Measurements from ENCODE around the gene NSMCE3.

NSMCE3 gene

GRCh38 chr15:29269485-29270168, at the start of gene NSMCE3:
Gene NSMCE3, minus strand, starts transcription at chr15:29269822. Its CDS starts 117 bp downstream, at chr15:29269705.
- DNase-seq (ENCODE audit: low read depth, low spot score), result peak; percentile 52

GRCh38 chr15:29316422-29316821, 46.8 kb upstream of the NSMCE3 start:
- no peak for DNase-seq (ENCODE audit: low read depth, low spot score)

- DNase-seq (ENCODE audit: low read depth, low spot score), result no peak
Observed at GRCh38 chr15:29312387-29312786, 42.8 kb upstream of the NSMCE3 start.

- DNase-seq (ENCODE audit: low read depth, low spot score), result no peak
Observed at GRCh38 chr15:29311696-29312095, 42.1 kb upstream of the NSMCE3 start.

- DNase-seq (ENCODE audit: low read depth, low spot score), result no peak
Observed at GRCh38 chr15:29309139-29309538, 39.5 kb upstream of the NSMCE3 start.

GRCh38 chr15:29308299-29308698, 38.7 kb upstream of the NSMCE3 start:
- no peak for DNase-seq (ENCODE audit: low read depth, low spot score)

- no peak for DNase-seq (ENCODE audit: low read depth, low spot score)
Observed at GRCh38 chr15:29305556-29305955, 35.9 kb upstream of the NSMCE3 start.

- no peak for DNase-seq (ENCODE audit: low read depth, low spot score)
Observed at GRCh38 chr15:29302871-29303270, 33.2 kb upstream of the NSMCE3 start.

GRCh38 chr15:29299784-29300183, 30.2 kb upstream of the NSMCE3 start:
- DNase-seq (ENCODE audit: low read depth, low spot score), result no peak

- no peak for DNase-seq (ENCODE audit: low read depth, low spot score)
Observed at GRCh38 chr15:29299331-29299730, 29.7 kb upstream of the NSMCE3 start.

- no peak for DNase-seq (ENCODE audit: low read depth, low spot score)
Observed at GRCh38 chr15:29294732-29295325, 25.2 kb upstream of the NSMCE3 start.

GRCh38 chr15:29291067-29291845, 21.6 kb upstream of the NSMCE3 start:
- no peak for DNase-seq (ENCODE audit: low read depth, low spot score)

- no peak for DNase-seq (ENCODE audit: low read depth, low spot score)
Observed at GRCh38 chr15:29289173-29289572, 19.6 kb upstream of the NSMCE3 start.

GRCh38 chr15:29285386-29285785, 15.8 kb upstream of the NSMCE3 start:
- no peak for DNase-seq (ENCODE audit: low read depth, low spot score)

- no peak for DNase-seq (ENCODE audit: low read depth, low spot score)
Observed at GRCh38 chr15:29283381-29283780, 13.8 kb upstream of the NSMCE3 start.

GRCh38 chr15:29280514-29280913, 10.9 kb upstream of the NSMCE3 start:
- DNase-seq (ENCODE audit: low read depth, low spot score), result no peak

- no peak for DNase-seq (ENCODE audit: low read depth, low spot score)
Observed at GRCh38 chr15:29278436-29279105, 8.9 kb upstream of the NSMCE3 start.

GRCh38 chr15:29276366-29276765, 6.7 kb upstream of the NSMCE3 start:
- no peak for DNase-seq (ENCODE audit: low read depth, low spot score)

- DNase-seq (ENCODE audit: low read depth, low spot score), result no peak
Observed at GRCh38 chr15:29275855-29276254, 6.2 kb upstream of the NSMCE3 start.

- no peak for DNase-seq (ENCODE audit: low read depth, low spot score)
Observed at GRCh38 chr15:29274946-29275345, 5.3 kb upstream of the NSMCE3 start.

- DNase-seq (ENCODE audit: low read depth, low spot score), result no peak
Observed at GRCh38 chr15:29272219-29272618, 2.6 kb upstream of the NSMCE3 start.

GRCh38 chr15:29270976-29271375, 1.4 kb upstream of the NSMCE3 start:
- DNase-seq (ENCODE audit: low read depth, low spot score), result no peak

All from iPS DF 19.7 (cell line).